Myocyte (in vitro differentiated cells): ENCODE data around the gene CELA3B. TPM values are rescaled to one million over a fixed set of nuclear protein-coding genes. Genes with fewer than 3 reads are reported as not detected.
"Not testable (repeated sequence)": the region's sequence is repeated elsewhere in the genome, so short reads cannot be mapped to it uniquely, and the experiment has no call there.

Experiments used
- DNase-seq: peaks from one replicate; pipeline ENCODE4 v3.0.0-alpha.2; 2012; ENCODE audit warnings: low read depth
- total RNA-seq: library from RNA; depleted of rRNA; stranded (reverse); fragments of >200 nt; gene quantifications from 2 replicates; pipeline ENCODE4 v1.2.3, GENCODE V29; 2014

The CELA3B gene
- total RNA-seq, 1 donor from 2014 or later, result not detected

- peak; percentile 47 for DNase-seq
Observed at GRCh38 chr1:22005261-22006149, 28.7 kb downstream of the CELA3B start.

- not testable (repeated sequence) for DNase-seq
Observed at GRCh38 chr1:22006736-22007135, 29.9 kb downstream of the CELA3B start.

GRCh38 chr1:22007262-22007661, 30.4 kb downstream of the CELA3B start:
- DNase-seq, result not testable (repeated sequence)

- not testable (repeated sequence) for DNase-seq
Observed at GRCh38 chr1:22009566-22009965, 32.7 kb downstream of the CELA3B start.

- not testable (repeated sequence) for DNase-seq
Observed at GRCh38 chr1:22012752-22013151, 35.9 kb downstream of the CELA3B start.

GRCh38 chr1:22014575-22015206, 37.9 kb downstream of the CELA3B start:
- not testable (repeated sequence) for DNase-seq

- DNase-seq, result peak; percentile 73
Observed at GRCh38 chr1:22018583-22019559, 42.0 kb downstream of the CELA3B start.

- no peak for DNase-seq
Observed at GRCh38 chr1:22021061-22021460, 44.2 kb downstream of the CELA3B start.

GRCh38 chr1:22024485-22025367, 47.9 kb downstream of the CELA3B start:
- DNase-seq, result no peak

- peak; percentile 91 for DNase-seq
Observed at GRCh38 chr1:22025368-22026155, 48.7 kb downstream of the CELA3B start.

GRCh38 chr1:22026924-22027289, 50.1 kb downstream of the CELA3B start:
- no peak for DNase-seq

- no peak for DNase-seq
Observed at GRCh38 chr1:22030057-22030456, 53.2 kb downstream of the CELA3B start.

GRCh38 chr1:22030473-22030872, 53.7 kb downstream of the CELA3B start:
- DNase-seq, result no peak

- DNase-seq, result peak; percentile 95
Observed at GRCh38 chr1:22031214-22031962, 54.6 kb downstream of the CELA3B start.

GRCh38 chr1:22034834-22035233, 58.0 kb downstream of the CELA3B start:
- peak; percentile 49 for DNase-seq

GRCh38 chr1:22037520-22037919, 60.7 kb downstream of the CELA3B start:
- DNase-seq, result no peak

- peak; percentile 97 for DNase-seq
Observed at GRCh38 chr1:22038036-22038435, 61.2 kb downstream of the CELA3B start.
